PC-3 (cell line): ENCODE results near the gene DECR2.

Source experiments
- EZH2 ChIP-seq: fragments of 300-600 bp; sonication (generic); IDR thresholded peaks from one replicate; pipeline ENCODE4 v1.6.1; 2017; ENCODE audit warnings: antibody characterized with exemption, mild to moderate bottlenecking, low read length; ENCODE audit not compliant: unreplicated experiment
- TF ChIP-seq, protein P1 (sequence below): fragments of 300-600 bp; sonication (generic); conservative IDR thresholded peaks from 2 replicates; pipeline ENCODE4 v1.5.1; 2017; ENCODE audit warnings: antibody characterized with exemption, low read depth, mild to moderate bottlenecking, low read length

DNA sequence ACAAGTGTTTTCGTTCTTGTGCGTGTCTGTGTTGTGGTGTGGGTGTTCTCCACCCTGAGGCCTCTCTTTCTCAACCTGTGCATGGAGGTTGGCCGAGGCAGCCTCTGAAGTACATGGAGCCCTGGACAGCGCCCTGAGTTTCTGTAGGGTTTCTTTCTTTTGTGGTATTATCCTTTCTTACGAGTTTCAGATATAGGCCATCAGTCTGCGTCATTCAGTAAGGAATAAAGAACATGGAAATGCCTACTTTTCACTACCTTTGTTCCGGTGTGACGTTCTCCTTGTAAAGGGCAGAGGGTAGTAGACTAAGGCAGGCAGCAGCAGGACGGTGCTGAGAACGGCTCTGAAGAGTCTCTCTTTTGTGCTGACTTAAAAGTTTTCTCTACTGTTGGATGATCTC, 42.3 kb downstream of the DECR2 start:
- TF ChIP-seq, protein P1, sequence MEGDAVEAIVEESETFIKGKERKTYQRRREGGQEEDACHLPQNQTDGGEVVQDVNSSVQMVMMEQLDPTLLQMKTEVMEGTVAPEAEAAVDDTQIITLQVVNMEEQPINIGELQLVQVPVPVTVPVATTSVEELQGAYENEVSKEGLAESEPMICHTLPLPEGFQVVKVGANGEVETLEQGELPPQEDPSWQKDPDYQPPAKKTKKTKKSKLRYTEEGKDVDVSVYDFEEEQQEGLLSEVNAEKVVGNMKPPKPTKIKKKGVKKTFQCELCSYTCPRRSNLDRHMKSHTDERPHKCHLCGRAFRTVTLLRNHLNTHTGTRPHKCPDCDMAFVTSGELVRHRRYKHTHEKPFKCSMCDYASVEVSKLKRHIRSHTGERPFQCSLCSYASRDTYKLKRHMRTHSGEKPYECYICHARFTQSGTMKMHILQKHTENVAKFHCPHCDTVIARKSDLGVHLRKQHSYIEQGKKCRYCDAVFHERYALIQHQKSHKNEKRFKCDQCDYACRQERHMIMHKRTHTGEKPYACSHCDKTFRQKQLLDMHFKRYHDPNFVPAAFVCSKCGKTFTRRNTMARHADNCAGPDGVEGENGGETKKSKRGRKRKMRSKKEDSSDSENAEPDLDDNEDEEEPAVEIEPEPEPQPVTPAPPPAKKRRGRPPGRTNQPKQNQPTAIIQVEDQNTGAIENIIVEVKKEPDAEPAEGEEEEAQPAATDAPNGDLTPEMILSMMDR: no peak
- TF ChIP-seq EZH2: no peak
